ENCODE measurements around the gene TRIM50.

DNA sequence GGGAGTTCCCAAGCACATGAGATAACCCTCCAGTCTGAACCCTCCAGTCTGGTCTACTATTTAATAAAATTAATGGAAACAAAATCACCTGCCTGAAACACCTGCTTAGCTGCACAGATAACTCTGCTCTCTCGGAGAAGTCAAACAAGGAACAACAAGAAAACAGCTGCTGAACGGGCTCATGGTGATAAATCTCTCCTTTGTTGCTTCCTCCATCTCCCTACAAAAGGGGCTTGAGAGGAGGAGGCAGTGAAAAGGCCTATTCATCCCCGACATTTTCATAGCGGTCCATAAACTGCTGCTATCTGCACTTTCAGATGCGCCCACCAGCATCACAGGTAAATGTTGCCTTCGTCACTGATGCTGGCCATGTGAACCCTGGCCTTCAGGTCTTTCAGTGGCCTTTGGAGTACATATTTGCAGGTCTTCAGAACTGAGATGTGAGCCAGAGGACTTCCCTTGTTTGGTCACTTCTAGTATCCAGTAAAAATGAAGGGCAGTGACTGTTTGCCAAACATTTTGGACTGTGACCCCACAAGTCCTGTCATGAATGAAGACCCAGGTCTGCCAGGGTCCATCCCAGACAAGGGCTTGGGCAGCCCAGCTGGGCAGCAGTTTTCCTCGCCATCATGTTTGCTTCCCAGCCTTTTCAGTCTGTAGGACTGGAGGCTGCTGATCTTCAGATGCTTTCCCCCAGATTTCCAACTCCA is 15.9 kb upstream of the TRIM50 start:
- no peak for TF ChIP-seq EZH2phosphoT487 (IDR thresholded peaks at IDR 0.05; ENCODE audit: insufficient read depth, low read depth)
- TF ChIP-seq EZH2 (IDR thresholded peaks at IDR 0.05; ENCODE audit: insufficient read depth, poor library complexity, severe bottlenecking) = no peak

Data from GM23248 (cell line).